GM23338 (cell line): Measurements from ENCODE around the gene VGLL4. TPM values are rescaled to one million over a fixed set of nuclear protein-coding genes. Genes with fewer than 3 reads are reported as not detected.

ENCODE experiments used
- ATAC-seq: fragments of 200-7000 bp; cut with Tn5 transposase; 3 replicates; pipeline ENCODE4 v1.9.1; 2020
- DNase-seq: peaks from one replicate; pipeline ENCODE4 v3.0.0-alpha.2; 2015; ENCODE audit warnings: low spot score
- H2AFZ ChIP-seq: fragments of 200-600 bp; sonication (generic); 2 replicates; pipeline ENCODE4 v1.8.0; 2016; ENCODE audit warnings: antibody characterized with exemption, mild to moderate bottlenecking, moderate library complexity
- H3F3A ChIP-seq: fragments of 200-600 bp; sonication (generic); replicated peaks from 2 replicates; pipeline ENCODE4 v1.8.0; 2017; ENCODE audit warnings: antibody characterized with exemption, mixed run types, low read depth
- H3K27ac ChIP-seq: fragments of 200-600 bp; sonication (generic); 2 replicates; pipeline ENCODE4 v1.6.1; 2016; ENCODE audit warnings: low read depth
- H3K27me3 ChIP-seq: fragments of 200-600 bp; sonication (generic); 2 replicates; pipeline ENCODE4 v1.8.0; 2016; ENCODE audit warnings: mild to moderate bottlenecking, mixed run types, moderate library complexity; ENCODE audit not compliant: insufficient read depth
- H3K36me3 ChIP-seq: fragments of 200-600 bp; sonication (generic); 2 replicates; pipeline ENCODE4 v1.8.0; 2016; ENCODE audit warnings: mild to moderate bottlenecking; ENCODE audit not compliant: insufficient read depth
- H3K4me1 ChIP-seq: fragments of 200-600 bp; sonication (generic); 2 replicates; pipeline ENCODE4 v1.8.0; 2016; ENCODE audit warnings: mild to moderate bottlenecking, moderate library complexity; ENCODE audit not compliant: insufficient read depth
- H3K4me2 ChIP-seq: fragments of 200-600 bp; sonication (generic); 2 replicates; pipeline ENCODE4 v1.7.1; 2017; ENCODE audit warnings: mixed run types
- H3K4me3 ChIP-seq: fragments of 200-600 bp; sonication (generic); 2 replicates; pipeline ENCODE4 v1.6.1; 2016; ENCODE audit warnings: mixed run types
- H3K79me2 ChIP-seq: fragments of 200-600 bp; sonication (generic); replicated peaks from 2 replicates; pipeline ENCODE4 v1.8.0; 2017; ENCODE audit warnings: mild to moderate bottlenecking; ENCODE audit not compliant: insufficient read depth
- H3K9me2 ChIP-seq: fragments of 200-600 bp; sonication (generic); 2 replicates; pipeline ENCODE4 v1.8.0; 2017; ENCODE audit not compliant: insufficient read depth
- H4K20me1 ChIP-seq: fragments of 200-600 bp; sonication (generic); replicated peaks from 2 replicates; pipeline ENCODE4 v1.8.0; 2017; ENCODE audit warnings: mild to moderate bottlenecking; ENCODE audit not compliant: insufficient read depth
- H3K27ac Mint-ChIP-seq: 2 replicates; pipeline ENCODE4 v1.8.0; 2020; ENCODE audit warnings: inconsistent platforms, mild to moderate bottlenecking, moderate library complexity, mixed read lengths
- H3K27me3 Mint-ChIP-seq: 3 replicates; pipeline ENCODE4 v1.8.0; 2022; ENCODE audit warnings: low read depth, mild to moderate bottlenecking, moderate library complexity, mixed read lengths, inconsistent platforms; ENCODE audit not compliant: insufficient read depth, poor library complexity
- H3K36me3 Mint-ChIP-seq: 3 replicates; pipeline ENCODE4 v1.8.0; 2021; ENCODE audit warnings: low read depth, mild to moderate bottlenecking, inconsistent platforms, moderate library complexity, mixed read lengths
- H3K4me1 Mint-ChIP-seq: 3 replicates; pipeline ENCODE4 v1.8.0; 2020; ENCODE audit warnings: mild to moderate bottlenecking, inconsistent platforms, mixed read lengths
- H3K4me3 Mint-ChIP-seq: 3 replicates; pipeline ENCODE4 v1.8.0; 2021; ENCODE audit warnings: moderate library complexity, mild to moderate bottlenecking, inconsistent platforms, mixed read lengths
- H3K9me3 Mint-ChIP-seq: 3 replicates; pipeline ENCODE4 v1.8.0; 2020; ENCODE audit warnings: moderate library complexity, mild to moderate bottlenecking, inconsistent platforms, mixed read lengths
- CREB1 ChIP-seq: fragments of 250-450 bp; sonication (Bioruptor Pico); IDR thresholded peaks from 2 replicates; pipeline ENCODE4 v1.5.0; 2020; ENCODE audit warnings: low read depth, mild to moderate bottlenecking, moderate library complexity
- ETS1 ChIP-seq: IDR thresholded peaks from 2 replicates; pipeline ENCODE4 v1.6.1; 2016; ENCODE audit warnings: antibody characterized with exemption
- EZH2phosphoT487 ChIP-seq: fragments of 200-600 bp; sonication (generic); IDR thresholded peaks from one replicate; pipeline ENCODE4 v1.8.1; 2018; ENCODE audit warnings: antibody characterized with exemption; ENCODE audit not compliant: unreplicated experiment
- JUNB ChIP-seq: IDR thresholded peaks from one replicate; pipeline ENCODE4 v1.6.1; 2016; ENCODE audit warnings: antibody characterized with exemption; ENCODE audit not compliant: unreplicated experiment
- NANOG ChIP-seq: IDR thresholded peaks from 2 replicates; pipeline ENCODE4 v1.6.1; 2016; ENCODE audit warnings: antibody characterized with exemption, borderline replicate concordance
- POLR2AphosphoS5 ChIP-seq: IDR thresholded peaks from 2 replicates; pipeline ENCODE4 v1.6.1; 2016; ENCODE audit warnings: antibody characterized with exemption, low read depth
- REST ChIP-seq: IDR thresholded peaks from one replicate; pipeline ENCODE4 v1.6.1; 2018; ENCODE audit warnings: antibody characterized with exemption; ENCODE audit not compliant: unreplicated experiment
- STAT1 ChIP-seq: IDR thresholded peaks from one replicate; pipeline ENCODE4 v1.6.1; 2016; ENCODE audit warnings: antibody characterized with exemption; ENCODE audit not compliant: unreplicated experiment
- ZNF114 ChIP-seq: fragments of 250-450 bp; sonication (Bioruptor Pico); IDR thresholded peaks from 2 replicates; pipeline ENCODE4 v1.5.0; 2020; ENCODE audit warnings: mild to moderate bottlenecking, moderate library complexity
- polyA plus RNA-seq: library from polyadenylated mRNA; unstranded; fragments of >200 nt; fragmentation: Nextera tagmentation; extraction: Ambion mirVana; gene quantifications from 2 replicates; pipeline ENCODE4 v1.2.1, GENCODE V29; 2016
- total RNA-seq: library from RNA; depleted of rRNA; stranded (reverse); fragments of >200 nt; shearing (Covaris generic); gene quantifications from 2 replicates; pipeline ENCODE4 v1.2.3, GENCODE V29; 2014

VGLL4 gene
- total and polyA plus RNA-seq, 2 experiments from 2014 or later: 20.8 to 45.9 TPM

- Histone ChIP-seq H3K9me2 (no peaks in the 10 kb centered on the region), H3K79me2 (peaks cover 76% of the 10 kb centered on the region), H4K20me1 (peaks cover 11% of the 10 kb centered on the region; the same call in 1 of the 2 replicates), H3K4me2 (peak overlapping the region; percentile 70), H3K27me3 (no peaks in the 10 kb centered on the region), H3K4me3 (no peak overlapping the region), H3K36me3 (no peaks in the 10 kb centered on the region; the same call in 1 of the 2 replicates), H2AFZ (no peak overlapping the region), H3F3A (no peaks in the 10 kb centered on the region), H3K4me1 (peaks cover 51% of the 10 kb centered on the region), H3K27ac (peak overlapping the region; percentile 75)
- peak; percentile 52 for ATAC-seq
- H3K27me3 Mint-ChIP-seq: peaks cover 5% of the 10 kb centered on the region
- H3K36me3 Mint-ChIP-seq: peaks cover 49% of the 10 kb centered on the region
- no peak for DNase-seq
- TF ChIP-seq NANOG (no peak), ZNF114 (no peak), ETS1 (no peak), REST (no peak), STAT1 (no peak), JUNB (no peak), POLR2AphosphoS5 (no peak), EZH2phosphoT487 (no peak), CREB1 (CRISPR knock-in tag) (no peak)
- peaks cover 10% of the 10 kb centered on the region; the same call in 1 of the 3 replicates for H3K9me3 Mint-ChIP-seq
- H3K4me1 Mint-ChIP-seq: peaks cover 64% of the 10 kb centered on the region
- peak overlapping the region; percentile 29; the same call in 1 of the 3 replicates for H3K4me3 Mint-ChIP-seq
- H3K27ac Mint-ChIP-seq: peak overlapping the region; percentile 96
These were observed 42.1 kb downstream of the VGLL4 start for GRCh38 chr3:11601446-11602238.
